Suppressor macrophage (primary cell): Measurements from ENCODE around the gene GIMD1.
"Not testable (repeated sequence)": the region's sequence is repeated elsewhere in the genome, so short reads cannot be mapped to it uniquely, and the experiment has no call there.

Source experiments
- DNase-seq, 4 experiments: peaks; one replicate each; pipeline ENCODE4 v3.0.0-alpha.2; 2020 to 2022
- total RNA-seq, 17 experiments: gene quantifications; one replicate each; lab custom pipeline; 2026; ENCODE audit warnings: mixed read lengths in 6 of 17, inconsistent platforms in 3 of 17; lab: John Stamatoyannopoulos, UW

Gene GIMD1
- total RNA-seq = 0 to 1.1 (median 0) reads per million in 17 experiments

DNA sequence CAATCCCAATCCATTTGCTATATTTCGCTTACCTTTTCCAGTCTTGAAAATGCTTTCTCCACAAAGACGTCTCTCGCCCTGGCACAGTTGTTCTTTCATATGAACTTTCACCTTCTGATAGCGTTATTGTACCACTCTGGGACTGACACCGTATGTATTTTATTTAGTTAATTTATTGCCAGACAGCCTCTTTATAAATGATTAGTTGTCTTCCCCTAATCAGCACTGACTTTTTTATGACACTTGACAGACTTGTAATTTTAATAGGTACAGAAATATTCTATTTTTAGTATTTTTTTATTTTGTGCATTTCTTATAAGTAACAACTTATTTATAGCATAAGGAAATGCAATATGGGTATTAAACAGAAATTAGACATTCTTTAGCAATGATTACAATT lies at the start of gene GIMD1:
GIMD1 (minus strand) TSS at position 101 of the 400 bp plus-strand sequence. CDS start 1,343 bp downstream, outside the sequence.
- DNase-seq = no peak

DNA sequence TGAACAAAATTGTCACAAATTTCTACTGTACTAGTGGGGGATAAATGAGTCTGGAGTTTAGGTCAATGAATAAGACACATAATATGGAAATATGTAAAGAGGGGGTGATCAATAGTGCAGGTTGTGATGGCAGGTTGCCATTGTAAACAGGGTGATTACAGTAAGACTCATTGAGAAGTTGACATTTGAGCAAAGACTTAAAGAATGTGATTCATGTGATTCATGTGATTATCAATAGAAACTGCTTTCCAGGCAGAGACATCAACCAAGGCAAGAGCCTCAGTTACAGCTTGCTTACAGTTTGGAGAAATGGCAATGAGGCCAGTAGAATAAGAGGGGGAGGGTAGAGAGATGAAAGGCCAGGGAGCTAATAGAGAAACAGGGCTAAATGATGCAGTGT lies 45.8 kb upstream of the GIMD1 start:
- no peak for DNase-seq

DNA sequence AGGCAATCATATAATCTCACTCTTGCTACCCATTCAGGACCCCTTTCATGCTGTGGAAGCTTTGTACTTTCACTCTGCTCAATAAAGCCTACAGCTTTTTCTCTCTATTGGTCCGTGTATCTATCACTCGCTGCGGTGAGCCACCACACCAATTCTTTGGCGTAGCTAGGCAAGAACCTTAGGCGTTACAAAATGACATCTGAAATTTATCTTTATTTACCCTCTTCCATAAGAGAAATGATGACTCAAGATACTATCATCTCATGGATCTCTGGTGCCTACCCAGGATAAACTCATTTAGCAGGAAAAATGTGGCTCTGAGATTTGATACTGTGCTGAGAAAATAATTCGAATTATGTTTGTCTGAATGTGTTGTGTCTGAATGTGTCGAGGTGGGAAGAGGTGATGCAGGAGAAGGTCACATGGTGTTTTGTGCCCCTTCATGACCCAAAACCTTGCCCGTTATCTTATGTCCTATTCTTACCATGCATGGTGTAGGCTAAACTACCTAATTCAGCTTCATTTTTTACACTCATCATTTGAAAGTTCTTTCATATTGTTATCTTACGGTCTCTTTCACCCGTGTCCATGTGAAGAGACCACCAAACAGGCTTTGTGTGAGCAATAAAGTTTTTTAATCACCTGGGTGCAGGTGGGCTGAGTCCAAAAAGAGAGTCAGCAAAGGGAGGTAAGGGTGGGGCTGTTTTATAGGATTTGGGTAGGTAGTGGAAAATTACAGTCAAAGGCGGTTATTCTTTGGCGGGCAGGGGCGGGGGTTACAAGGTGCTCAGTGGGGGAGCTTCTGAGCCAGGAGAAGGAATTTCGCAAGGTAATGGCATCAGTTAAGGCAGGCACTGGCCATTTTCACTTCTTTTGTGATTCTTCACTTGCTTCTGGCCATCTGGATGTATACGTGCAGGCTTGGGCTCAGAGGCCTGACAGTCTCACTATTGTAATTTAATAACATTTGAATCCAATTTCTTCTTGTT lies 41.6 kb upstream of the GIMD1 start:
- DNase-seq = no peak

DNA sequence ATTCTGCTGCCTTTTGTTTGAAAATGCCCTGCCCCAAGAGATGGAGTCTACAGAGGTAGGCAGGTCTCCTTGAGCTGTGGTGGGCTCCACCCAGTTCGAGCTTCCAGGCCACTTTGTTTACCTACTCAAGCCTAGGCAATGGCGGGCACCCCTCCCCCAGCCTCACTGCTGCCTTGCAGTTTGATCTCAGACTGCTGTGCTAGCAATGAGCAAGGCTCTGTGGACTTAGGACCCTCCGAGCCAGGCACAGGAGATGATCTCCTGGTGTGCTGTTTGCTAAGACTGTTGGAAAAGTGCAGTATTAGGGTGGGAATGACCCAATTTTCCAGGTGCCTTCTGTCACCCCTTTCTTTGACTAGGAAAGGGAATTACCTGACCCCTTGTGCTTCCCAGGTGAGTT lies 39.4 kb upstream of the GIMD1 start:
- not testable (repeated sequence) for DNase-seq

DNA sequence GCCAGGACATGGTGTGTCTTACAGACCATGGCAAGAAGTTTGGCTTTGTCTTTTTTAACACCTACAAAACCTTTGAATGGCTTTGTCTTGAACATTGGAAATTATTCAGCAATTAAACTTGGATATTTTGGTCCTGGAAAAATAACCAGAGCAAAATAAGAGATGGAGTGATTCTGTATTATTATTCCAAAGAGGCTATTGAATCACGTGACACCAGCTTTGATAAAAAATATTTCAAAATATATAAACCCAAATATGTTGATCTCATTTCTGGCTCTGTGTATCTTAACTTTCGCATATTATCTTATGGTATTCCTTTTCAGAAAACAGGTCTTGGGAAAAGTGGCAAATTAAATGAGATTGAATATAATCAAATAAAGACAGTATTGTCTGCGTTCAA lies 32.6 kb upstream of the GIMD1 start:
- DNase-seq = no peak

DNA sequence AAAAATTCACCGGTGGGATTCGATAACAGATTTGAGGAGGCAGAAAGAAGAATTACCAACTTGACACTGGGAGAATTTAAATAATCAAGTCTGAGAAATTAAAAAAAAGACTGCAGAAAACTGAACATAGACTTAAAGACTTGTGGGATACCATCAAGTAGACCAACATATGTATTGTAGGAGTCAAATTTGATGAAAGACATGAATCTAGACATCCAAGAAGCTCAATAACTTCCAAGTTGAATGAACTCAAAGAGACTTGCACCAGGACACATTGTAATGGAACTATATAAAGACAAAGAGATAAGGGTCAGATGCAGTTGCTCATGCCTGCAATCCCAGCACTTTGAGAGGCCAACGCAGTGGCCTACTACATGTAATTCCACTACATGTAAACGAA lies 30.3 kb upstream of the GIMD1 start:
- not testable (repeated sequence) for DNase-seq

DNA sequence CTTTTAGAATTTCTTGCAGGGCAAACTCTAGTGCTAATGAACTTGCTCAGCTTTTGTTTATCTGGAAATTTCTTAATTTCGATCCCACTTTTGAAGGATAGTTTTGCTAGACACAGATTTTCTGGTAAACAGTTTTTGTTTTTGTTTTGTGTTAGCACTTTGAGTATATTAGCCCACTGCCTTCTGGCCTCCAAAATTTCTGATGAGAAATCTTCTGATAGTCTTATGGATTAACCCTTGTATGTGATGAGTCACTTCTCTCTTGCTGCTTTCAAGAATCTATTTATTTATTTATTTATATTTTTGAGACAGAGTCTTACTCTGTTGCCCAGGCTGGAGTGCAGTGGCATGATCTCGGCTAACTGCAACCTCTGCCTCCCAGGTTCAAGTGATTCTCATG lies 27.0 kb upstream of the GIMD1 start:
- no peak for DNase-seq

DNA sequence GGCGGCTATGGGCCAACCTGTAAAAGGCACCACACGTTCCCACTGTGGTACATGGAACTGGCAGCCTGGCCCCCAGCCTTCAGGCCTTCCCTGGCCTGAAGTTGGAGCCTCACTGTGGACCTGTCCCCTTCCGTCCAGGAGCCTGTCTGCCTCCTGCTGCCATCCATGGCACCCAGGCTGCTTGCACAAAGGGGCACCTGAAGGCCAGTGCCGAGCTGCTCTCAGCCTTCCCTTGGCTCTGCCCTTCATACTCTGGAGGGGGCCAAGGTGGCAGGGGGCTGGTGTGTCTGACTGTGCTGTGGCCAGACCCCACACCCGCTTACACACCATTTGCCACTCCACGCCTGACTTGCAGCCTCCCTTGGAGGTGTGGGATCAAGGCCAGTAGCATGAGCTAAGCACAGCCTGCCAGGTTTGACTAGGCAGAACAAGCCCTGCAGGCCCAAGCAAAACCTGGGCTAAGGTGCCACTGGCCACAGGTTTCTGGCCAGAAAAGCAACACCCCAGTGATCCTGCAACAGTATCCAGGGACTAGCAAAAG lies 17.3 kb upstream of the GIMD1 start:
- no peak for DNase-seq

DNA sequence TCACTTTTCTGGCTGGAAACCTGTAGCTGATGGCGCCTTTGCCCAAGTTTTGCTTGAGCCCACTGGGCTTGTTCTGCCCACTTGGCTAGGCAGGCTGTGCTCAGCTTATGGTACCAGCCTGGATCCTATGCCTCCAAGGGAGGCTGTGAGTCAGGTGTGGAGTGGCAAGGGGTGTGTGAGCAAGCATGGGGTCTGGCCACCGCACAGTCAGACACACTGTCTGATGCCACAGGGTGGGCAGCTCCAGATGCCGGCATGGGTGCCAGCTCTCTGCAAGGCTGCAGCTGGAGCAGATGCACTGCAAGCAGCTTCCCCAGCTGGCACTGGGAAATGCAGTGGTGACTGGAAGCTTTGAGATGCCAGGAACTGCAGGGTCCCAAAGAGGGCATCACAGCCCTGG lies 16.3 kb upstream of the GIMD1 start:
- DNase-seq = no peak

DNA sequence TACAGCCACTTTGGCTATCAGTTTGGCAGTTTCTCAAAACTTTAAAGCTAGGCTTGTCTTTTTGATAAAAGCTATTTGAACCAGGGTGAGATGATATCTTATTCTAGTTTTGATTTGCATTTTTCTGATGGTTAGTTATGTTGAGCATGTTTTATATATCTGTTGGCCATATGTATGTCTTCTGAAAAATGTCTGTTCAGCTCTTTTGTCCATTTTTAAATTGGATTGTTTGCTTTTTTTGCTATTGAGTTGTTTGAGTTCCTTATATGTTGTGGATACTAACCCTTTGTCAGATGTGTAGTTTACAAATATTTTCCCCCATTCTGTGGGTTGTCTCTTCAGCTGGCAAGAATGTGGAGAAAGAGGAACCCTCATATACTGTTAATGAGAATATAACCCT lies 11.6 kb upstream of the GIMD1 start:
- no peak for DNase-seq

DNA sequence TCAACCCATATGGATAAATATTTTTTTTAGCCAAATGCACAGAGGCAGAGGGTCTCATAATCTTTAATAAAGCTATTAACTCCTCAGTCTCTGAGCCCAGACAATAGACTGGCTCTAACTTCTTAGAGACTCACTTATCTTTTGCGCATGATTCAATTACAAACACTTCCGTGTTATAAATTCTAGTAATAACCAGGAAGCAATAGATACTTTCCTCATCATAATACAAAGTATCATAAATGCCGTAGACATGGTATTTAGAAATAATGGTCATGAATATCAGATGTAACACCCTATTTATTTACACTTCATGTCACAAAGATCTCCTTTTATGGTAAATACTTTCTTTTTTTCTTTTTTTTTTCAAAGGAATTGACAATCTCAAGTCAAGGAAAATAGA lies 4.4 kb upstream of the GIMD1 start:
- DNase-seq = no peak

DNA sequence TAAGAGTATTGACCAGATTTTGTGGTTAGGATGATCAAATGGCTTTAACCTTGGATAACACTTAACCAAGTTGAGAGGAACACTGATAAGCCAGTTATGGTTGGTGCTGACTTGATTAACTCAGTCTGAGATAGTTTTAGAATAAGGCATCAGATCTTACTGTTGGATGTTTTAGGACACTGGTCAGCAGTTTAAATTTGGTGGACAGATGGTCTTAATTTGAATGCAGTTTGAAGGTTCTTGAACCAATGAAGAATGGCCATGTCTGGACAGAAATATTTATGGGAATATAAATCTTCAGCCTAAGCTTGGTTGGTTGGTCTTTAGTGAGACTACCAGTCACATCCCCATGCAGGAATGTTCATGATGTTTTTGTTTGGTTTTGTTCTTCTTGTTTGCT lies 2.6 kb upstream of the GIMD1 start:
- DNase-seq = no peak

DNA sequence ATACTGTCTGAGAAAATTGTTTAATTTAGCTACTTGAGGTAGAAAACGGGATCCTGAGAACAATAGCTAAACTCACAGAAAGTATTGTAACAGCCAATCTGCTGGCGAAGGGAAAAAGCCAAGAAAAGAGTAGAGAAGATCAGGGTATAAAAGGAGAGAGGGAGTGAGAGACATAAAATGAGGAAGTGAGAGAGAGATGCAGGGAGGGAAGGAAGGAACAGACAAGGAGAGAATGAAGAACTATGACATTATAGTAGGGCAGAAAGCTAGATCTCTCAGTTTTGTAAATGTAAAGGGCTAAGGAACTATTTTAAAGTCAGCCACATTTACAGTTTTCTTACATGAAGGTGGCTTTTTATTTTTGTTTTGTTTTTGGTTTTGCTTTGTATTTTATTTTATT lies 1.6 kb upstream of the GIMD1 start:
- DNase-seq = no peak

DNA sequence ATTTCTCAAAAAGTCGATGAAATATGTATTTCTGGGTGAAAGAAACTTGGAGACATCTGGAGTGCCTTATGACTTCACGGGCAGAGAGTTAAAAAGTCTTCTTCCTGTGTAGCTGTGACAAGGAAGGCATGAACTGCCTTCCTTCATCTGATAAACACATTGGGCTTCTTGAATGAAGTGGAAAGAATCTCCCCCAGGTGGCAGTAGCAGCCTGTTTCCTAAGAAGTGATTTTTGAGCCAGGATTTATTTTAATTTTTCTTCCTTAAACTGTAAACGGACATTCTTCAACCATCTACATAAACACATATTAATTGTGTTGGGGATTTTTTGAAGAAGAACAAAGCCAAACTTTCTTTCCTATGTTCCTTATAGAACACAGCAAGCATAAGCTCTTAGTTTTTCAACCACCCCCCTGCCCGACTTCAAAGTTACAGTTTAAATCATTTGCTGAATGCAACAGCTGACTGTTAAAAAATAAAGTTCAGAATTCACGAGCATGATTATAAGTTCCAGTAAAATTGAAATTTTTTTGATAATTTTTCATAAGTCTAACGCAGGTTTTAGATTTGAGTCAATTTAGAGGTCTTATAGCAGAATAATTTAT lies 980 bp upstream of the GIMD1 start:
- DNase-seq = peak; percentile 52 to 73 (median 68)

DNA sequence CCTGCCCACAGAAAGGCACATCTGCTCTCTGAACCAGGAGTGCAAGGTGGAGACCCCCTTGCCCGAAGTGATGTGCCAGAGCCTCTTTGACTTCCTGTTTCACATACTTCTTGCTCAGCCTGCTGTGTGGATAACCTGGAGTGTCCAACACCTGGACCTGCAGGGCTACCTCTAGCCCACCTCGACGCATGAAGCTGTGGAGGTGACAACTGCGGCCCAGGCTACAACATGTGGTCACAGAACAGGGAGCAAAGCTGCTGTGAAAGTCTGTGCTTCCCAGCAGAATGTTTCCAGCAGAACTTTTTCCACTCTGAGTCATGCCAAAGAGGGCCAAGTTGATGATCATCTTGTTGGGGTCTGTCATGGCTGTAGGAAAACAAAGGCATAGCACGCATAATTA lies 1.5 kb downstream of the GIMD1 start:
- no peak for DNase-seq

DNA sequence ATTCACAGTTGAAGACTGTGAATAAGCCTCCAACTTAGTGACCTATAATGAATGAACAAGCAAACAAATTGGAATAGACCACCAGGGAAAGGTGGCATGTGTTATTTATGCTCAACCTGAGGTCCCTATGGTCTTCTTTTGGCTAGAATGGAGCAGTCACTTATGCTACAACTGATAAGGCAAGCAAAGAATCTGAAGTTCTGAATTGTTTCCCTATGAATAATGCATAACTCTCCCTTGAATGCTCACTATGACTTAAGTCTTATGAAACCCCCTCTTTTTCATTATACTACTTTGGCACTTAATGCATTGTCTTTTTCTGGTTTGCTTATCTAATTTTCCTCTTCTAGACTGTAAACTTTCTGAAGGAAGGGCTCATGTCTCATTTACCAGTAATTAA lies 2.6 kb downstream of the GIMD1 start:
- DNase-seq = no peak

DNA sequence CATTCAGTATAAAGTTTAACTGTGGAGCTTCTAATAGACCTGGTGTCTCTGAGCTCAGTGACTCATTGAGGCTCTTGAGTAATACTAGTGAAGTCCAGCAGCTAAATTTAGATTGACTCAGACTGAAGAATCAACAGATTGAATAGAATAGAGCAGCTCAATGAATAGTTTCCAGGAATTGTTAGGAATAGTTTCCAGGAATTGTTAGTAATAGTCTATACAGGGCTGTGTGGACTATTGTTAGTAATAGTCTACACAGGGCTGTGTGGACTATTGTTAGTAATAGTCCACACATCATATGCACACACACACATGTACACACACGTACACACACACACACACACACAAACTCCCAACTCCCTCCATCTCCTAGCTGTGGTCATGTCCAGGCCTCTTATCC lies 3.0 kb downstream of the GIMD1 start:
- peak; percentile 32 to 78 (median 62) for DNase-seq

DNA sequence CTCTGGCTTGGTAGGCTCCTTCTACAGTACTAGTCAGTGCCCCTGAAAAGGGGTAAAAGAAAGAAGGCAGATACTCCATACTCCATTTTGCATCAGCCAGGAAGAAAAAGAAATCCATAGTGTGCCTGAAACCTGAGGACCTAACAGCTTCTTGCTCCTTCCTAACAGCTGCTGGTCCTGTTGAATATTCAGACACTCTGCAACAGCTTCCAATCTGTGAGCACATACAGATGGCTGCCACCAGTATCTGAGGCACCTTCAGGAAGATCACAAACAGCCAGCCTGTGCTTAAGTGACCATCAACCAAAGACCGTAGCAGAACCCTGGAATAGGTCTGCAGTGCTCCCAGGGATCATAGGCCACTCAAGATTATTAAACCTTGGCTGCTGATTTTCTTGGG lies 4.3 kb downstream of the GIMD1 start:
- DNase-seq = no peak

DNA sequence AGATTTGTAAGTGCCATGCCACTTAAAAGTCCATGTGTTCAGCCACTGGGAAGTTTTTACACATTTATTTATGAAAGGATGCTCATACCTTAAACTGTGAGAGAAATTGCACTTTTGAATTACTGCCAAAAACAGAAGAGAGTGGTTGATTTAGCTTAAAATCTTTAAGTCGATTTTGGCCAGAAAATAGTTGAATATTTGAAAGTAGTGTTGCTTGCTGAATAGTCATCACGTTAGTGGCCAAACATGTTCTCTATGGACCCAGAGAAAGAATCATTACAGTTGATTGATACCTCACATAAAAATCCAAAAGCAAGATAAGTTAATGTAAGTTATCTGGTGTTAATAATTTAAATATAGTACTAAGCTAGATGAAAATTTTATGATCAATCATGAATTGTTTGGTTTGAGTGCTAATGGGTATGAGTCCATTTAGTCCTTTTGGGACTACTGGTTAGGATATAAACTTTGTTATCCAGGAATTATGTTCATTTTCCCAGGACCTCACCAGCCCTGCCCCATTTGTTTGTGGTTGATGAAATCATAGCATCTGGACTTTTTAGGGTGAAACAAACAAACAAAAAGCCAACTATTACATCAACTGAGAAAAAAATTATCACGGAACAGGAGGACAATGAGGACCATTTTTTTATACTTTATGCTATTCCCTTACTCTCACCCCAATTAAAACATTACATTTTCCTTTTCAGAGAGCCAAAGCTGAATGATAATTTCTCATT lies 6.3 kb downstream of the GIMD1 start:
- DNase-seq = no peak

DNA sequence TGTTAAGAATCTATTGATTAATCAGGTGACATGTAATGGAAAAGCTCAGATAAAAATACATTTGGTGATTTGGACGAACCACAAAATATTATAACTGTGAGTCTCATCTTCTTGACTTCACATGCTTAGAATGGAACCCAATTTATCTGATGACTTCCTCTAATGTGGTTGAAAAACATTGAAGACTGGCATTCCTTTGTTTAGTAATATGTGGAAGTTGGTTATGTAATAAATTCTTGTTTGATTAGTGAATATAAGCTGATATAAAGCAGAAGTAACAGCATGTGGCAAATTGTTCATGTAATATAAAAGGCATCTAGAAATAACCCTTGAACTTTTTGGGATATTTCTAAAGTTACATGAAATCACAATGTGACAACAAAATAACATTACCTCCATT lies 9.7 kb downstream of the GIMD1 start:
- peak in 2 of 4 experiments; percentile 68 to 74 for DNase-seq

DNA sequence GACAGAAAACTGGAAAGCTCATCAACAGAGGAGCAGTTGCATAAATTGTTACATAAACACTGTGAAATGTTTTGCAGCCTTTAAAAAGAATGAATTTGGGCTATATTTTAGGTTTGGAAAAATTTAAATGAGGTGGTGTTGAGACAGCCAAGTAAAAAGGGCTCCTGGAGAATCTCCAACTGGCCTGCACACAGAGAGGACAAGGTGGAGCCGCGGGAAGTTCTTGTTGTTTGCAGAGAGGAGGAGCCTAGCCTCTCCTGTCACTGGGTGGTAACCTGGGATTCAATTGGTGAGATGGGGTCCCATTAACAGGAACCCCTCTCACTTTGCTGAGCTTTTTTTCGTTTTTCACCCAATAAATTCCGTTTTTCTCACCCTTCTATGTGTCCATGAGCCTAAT lies 13.4 kb downstream of the GIMD1 start:
- no peak for DNase-seq

DNA sequence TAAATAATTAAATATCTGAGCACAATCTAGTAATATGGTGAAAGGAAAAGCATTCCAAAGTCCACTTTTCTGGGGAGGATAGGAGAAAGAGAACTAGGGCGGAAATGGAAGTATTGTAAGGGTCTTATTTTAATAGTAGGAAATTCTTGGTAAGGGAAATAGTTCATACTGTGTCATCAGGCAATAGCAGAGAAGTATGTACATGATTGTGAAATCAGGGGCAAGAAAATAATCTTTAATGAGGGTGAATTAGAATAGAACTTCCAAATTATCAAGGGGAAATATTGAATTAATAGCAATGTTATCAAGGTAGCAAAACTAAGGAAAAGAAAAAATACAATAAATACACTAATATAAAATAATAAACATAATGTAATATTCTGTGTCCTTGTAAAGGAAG lies 14.8 kb downstream of the GIMD1 start:
- no peak for DNase-seq

DNA sequence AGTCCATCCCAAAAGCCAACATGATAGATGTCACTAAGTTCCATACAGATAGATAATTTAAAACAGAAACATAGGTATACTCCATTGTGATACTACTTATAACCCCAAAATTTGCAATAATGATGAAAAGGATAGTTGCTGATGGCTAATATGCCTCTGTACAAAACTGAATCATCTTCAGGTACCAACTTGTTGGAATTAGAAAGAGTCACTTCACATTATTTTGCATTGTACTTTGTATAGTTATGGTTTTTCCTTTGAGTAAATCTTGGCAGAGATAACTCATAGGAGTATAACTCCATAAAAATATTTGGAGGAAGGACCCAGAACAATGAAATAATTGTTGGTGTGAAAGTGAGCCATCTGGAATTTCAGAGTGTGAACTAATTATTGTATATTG lies 17.6 kb downstream of the GIMD1 start:
- no peak for DNase-seq
